Endothelial cell of umbilical vein (primary cell): Measurements from ENCODE around the gene EOGT.

ENCODE experiments used
- CTCF ChIP-seq, 2 donors: IDR thresholded peaks; 1 replicate in 1 of 2; 2 replicates in 1 of 2; pipeline ENCODE4 v1.5.1; 2011; ENCODE audit warnings: low read length in 2 of 2, mild to moderate bottlenecking in 2 of 2, moderate library complexity in 2 of 2, control low read depth in 1 of 2, inconsistent platforms in 1 of 2, low read depth in 1 of 2; ENCODE audit not compliant: insufficient read depth in 1 of 2; ENCODE audit errors: extremely low read depth in 1 of 2
- FOS ChIP-seq: IDR thresholded peaks from 2 replicates; pipeline ENCODE4 v1.6.1; 2011; ENCODE audit warnings: mild to moderate bottlenecking, low read length, moderate library complexity, borderline replicate concordance; ENCODE audit not compliant: insufficient read depth
- GATA2 ChIP-seq: IDR thresholded peaks from 2 replicates; pipeline ENCODE4 v1.7.0; 2011; ENCODE audit warnings: low read depth, mild to moderate bottlenecking, moderate library complexity, mixed read lengths, low read length; ENCODE audit not compliant: insufficient read length, insufficient read depth
- JUN ChIP-seq: IDR thresholded peaks from 2 replicates; pipeline ENCODE4 v1.6.1; 2011; ENCODE audit warnings: borderline replicate concordance, low read depth; ENCODE audit not compliant: insufficient read length, insufficient read depth
- MYC ChIP-seq: IDR thresholded peaks from one replicate; pipeline ENCODE4 v1.6.1; 2011; ENCODE audit warnings: mild to moderate bottlenecking, low read depth, low read length
- POLR2A ChIP-seq: IDR thresholded peaks from 2 replicates; pipeline ENCODE4 v1.6.1; 2012; ENCODE audit warnings: low read depth, mild to moderate bottlenecking, control low read depth, low read length
- POLR2AphosphoS5 ChIP-seq: IDR thresholded peaks from 2 replicates; pipeline ENCODE4 v1.6.1; 2012; ENCODE audit warnings: low read depth, mild to moderate bottlenecking, control low read depth, low read length, moderate library complexity; ENCODE audit not compliant: insufficient read depth

DNA sequence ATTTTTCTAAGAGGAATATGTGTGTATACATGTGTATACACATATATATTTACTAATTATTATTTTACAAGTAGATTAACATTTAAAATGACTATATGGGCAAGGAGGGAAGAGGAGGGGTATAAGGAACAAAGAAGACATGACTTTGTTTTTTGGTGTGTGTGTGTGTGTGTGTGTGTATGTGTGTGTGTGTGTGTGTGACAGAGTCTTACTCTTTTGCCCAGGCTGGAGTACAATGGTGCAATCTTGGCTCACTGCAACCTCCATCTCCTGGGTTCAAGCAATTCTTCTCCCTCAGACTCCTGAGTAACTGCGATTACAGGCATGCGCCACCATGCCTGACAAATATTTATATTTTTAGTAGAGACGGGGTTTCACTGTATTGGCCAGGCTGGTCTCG, 2.6 kb upstream of the EOGT start:
- TF ChIP-seq CTCF (IDR thresholded peaks at IDR 0.05; ENCODE audit: extremely low read depth in 1 of 2, insufficient read depth in 1 of 2, low read depth in 1 of 2, low read length in 2 of 2) (no peak), POLR2A (no peak), MYC (no peak), JUN (no peak), FOS (no peak), POLR2AphosphoS5 (no peak), GATA2 (no peak)
